ENCODE results near the gene RABAC1.
"Not testable (repeated sequence)": the region's sequence is repeated elsewhere in the genome, so short reads cannot be mapped to it uniquely, and the experiment has no call there.

RABAC1 gene, protein sequence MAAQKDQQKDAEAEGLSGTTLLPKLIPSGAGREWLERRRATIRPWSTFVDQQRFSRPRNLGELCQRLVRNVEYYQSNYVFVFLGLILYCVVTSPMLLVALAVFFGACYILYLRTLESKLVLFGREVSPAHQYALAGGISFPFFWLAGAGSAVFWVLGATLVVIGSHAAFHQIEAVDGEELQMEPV

GRCh38 chr19:41959056-41960053 lies at the start of gene RABAC1:
TSS of gene RABAC1 (minus strand) at chr19:41959321. CDS start at chr19:41959292, 29 bp downstream.
- DNase-seq = peak; percentile 87

DNA sequence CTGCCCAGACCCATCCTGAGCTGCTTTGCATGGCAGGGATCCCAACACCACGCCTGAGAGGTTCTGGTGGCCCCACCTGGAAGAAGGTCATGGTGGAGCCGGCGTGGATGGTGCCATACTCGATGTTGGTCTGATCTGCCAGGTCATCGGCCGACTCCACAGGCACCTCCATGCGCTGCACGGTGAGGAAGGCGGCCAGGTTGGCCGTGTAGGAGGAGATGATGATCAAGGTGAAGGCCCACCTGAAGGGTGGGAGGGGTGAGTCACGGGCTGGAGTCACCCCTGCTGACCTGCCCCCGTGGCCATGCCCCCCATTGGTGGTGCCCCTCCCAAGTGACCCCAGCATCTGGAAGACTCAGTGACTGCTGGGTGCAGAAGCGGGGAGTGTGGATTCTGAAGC lies 47.4 kb upstream of the RABAC1 start:
- DNase-seq = no peak

GRCh38 chr19:42005504-42005903 lies 46.4 kb upstream of the RABAC1 start:
- DNase-seq = no peak

DNA sequence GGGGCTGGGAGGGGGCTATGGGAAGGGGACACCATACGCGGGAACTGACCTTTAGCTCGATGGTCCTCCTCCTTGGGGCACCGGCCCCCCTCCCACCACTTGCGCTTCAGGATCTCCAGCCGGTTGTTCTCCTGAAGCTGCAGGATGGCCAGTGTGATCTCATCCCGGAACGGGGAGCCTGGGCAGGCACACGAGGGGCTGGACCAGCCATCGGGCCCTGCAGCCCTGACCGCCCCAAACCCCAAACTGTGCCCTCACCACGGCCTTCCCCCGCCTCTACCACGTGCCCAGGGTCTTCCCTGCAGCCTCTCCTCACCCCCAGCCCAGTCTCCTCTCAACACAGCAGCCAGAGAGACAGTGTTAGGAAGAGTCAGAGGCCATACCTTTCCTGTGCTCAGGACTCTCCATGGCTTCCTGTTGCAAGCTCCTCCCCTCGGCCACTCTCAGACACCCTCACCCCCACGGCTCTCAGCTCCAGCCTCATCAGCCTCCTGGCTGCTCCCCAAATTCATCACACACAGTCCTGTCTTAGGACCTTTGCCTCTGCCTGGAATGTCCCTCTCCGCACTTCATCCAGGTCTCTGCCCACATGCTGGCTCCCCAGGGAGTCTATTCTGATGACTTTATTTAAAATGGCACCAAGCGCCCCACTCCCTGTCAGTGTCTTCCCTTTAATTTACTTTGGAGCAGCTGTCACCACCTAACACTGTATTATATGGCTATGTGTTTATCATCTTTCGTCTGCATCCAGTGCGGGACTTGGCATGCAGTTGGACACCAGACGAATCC lies 44.6 kb upstream of the RABAC1 start:
- DNase-seq = no peak

GRCh38 chr19:41999878-42000208 lies 40.7 kb upstream of the RABAC1 start:
- DNase-seq = no peak

DNA sequence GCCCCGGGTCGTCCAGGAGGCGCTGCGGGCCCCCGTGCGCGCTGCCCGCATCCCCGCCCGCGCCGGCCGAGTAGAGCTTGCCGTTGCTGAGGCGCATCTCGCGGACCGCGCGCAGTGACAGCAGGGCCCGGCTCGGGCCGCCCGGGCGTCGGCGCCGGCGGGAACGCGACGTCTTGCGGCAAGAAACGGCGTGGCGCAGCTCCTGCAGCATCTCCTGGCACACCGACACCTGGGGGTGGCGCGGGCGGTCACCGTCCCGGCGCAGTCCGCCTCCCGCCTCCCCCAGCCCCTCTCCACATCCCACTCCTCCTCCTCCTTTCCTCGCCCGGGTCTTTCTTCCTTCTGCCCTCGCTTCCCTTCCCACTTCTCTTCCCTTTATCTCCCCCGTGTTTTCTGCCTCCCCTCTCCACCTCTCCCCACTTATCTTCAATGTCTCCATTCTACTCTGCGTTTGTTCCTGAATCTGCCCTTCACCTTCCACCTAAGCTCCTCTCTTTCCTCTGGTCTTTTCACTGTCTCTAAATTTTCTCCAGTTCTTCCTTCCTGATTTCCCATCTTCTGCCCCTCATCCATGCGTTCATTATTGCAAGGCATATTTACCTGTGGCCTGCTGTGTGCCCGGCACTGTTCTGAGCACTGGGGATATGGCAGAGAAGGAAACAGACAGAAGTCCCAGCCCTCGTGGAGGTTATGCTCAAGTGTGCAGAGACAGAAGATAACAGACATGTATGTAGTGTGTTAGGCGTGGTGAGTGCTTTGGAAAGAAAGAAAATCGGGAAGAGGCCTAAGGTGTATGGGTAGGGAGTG lies 40.2 kb upstream of the RABAC1 start:
- DNase-seq = no peak

DNA sequence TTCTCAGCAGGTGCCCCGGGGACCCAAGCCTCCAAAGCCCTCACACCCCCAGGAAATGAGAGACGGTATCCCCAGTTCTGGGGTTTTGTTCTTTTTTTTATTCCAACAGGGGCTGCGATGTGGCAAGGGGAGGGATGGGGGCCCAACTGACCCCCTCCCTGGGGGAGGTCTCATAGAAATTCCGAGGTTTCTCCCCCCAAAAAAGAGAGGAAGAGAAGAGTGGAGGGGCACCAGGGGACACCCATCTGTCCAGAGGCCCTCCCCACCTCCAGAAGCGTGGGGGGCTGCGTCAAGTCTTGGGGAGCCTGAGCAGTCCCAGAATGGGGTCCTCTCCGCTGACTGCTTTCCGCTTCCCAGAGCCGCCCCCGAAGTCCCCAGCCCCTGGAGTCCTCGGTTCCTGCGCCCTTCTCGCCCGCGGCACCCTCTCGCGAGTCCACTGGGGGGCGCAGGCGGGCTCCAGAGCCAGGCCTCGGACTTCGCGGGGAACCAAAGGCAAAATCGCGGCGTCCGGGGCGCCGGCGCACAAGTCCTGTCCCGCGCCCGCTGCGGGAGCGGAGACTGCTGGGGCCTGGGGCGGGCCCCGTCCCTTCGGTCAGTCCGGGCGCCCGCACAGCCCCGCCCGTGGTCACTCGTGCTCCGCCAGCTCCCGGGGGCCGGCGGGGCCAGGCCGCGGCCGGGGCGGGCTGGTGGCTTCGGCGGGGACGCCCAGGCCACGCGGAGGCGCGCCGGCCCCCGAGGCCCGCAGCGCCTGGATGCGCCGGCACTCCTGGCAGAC lies 39.3 kb upstream of the RABAC1 start:
- no peak for DNase-seq

GRCh38 chr19:41997851-41998229 lies 38.7 kb upstream of the RABAC1 start:
- DNase-seq = no peak

GRCh38 chr19:41997121-41997850 lies 38.2 kb upstream of the RABAC1 start:
- DNase-seq = no peak

GRCh38 chr19:41995959-41996797 lies 37.1 kb upstream of the RABAC1 start:
- peak; percentile 17 for DNase-seq

DNA sequence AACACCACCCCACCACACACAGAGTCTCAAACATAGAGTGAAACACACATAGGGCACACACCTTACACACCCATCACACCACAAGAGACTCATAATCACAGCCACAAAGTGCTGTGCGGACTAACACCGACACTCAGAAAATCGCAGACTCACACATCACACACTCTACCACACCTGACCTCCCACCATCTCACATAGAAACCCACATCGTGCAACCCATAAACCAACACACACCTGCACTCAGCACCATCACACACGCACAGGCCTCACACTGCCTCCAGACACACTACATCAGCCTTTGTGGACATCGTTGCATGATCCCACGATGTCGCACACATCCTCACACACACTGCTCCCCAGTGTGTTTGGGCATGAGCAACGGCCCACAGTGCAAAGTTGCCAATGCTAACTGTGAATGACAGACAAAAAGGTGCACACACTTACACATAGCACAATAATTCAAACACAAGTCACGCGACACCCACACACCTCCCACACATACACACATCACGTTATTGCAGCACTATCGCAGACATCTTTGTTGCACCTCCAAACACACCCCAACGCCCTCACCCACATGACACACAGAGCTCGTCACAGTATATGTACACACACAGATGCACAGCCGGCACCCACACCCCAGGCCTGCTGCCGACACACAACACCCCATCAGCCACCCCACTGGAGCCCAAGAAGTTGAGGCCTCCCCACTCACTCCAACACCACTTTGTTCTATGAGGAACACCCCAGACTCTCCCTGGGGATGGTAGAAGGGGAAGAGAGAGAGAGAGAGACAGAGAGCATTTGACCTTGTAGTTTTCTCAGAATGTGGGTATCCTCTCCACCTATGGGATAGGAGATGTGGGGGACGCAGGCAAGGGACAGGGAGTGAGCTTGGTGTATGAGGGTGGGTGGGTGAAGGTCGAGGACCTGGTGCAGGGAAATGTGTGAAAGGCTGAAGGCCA lies 36.2 kb upstream of the RABAC1 start:
- DNase-seq = no peak

DNA sequence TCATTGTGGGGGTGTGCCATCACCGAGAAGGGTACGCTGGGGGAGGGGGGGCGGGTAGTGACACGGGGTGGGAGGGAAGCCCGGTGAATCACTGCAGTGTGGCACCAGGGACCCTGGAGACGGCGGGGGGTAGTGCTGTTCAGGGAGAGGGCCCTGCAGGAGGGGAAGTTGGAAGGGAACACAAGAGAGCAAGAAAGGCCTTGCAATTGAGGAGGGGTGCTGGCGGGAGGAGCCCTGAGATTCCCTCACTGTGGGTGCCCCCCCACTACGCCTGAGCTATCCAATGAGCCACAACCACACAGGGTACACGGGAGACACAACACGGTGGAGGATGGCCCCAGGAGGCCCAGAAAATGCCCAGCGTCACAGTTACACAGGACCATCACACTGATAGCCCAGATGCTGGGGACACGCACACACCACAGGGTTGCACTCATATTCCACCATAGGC lies 35.4 kb upstream of the RABAC1 start:
- DNase-seq = no peak

DNA sequence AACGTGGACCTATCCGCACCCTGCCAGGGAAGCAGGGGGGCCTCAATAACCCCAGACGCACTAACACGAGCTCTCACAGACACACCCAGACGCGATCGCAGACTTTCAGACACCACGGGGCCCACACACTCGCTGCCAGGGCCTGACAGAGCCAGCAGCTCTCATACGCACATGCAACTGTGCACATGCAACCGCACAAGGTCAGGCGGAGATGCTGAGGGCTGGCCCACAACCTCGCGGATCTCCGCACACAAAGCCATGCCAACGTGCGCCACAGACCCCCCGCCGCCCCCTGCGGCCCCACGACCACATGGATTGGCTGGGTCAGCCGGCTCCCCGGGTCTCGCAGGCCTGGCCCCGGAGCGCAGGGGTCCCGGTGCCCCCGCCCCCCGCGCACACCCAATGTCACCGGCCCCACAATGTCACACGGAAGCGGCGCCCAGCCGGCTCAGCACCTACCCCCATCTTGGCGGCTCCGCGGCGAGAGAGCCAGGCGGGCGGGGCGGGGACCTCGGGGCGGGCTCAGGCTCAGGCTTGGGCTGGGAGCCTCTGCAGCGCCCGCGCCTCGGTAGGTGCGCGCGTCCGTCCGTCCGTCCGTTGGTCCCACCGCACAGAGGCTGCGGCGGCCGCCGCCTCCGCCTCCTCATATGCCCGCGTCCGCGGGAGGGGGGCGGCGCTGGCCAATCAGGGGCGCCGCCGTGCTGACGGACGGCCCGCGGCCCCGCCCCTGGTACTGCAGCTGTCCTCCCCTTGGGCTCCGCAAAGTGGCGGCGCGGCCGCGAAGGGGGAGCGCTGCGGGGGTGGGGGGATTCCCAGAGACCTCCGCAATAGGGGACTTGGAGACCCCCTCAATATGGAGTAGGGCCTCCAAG lies 34.7 kb upstream of the RABAC1 start, which contains the start of gene ATP1A3:
TSS of gene ATP1A3 (minus strand) at position 619 of the 872 bp plus-strand sequence. CDS start at position 465, 154 bp downstream.
- DNase-seq = peak; percentile 55

GRCh38 chr19:41991925-41992569 lies 32.9 kb upstream of the RABAC1 start:
- DNase-seq = not testable (repeated sequence)

DNA sequence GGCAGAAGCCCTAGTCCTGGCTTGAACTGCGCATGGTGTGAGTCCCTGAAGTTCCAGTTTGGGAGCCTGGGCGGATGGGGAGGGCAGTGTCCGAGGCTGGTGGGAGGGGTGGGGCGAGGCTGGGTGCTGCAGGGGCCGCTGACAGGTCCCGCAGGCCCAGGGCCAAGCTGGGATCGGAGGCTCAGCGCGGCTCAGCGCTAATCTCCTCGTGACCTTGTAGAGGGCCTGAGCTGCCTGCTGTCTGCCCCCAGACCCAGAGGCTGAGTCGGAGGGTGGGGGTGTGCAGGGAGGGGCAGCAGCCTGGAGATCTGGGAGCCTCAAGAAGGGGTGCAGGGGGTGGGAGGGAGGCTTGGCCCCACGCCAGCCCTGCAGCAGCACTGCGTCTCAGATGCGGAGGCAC lies 31.9 kb upstream of the RABAC1 start:
- no peak for DNase-seq

- DNase-seq = no peak
Measured at GRCh38 chr19:41990615-41991014, 31.5 kb upstream of the RABAC1 start.

GRCh38 chr19:41990028-41990427 lies 30.9 kb upstream of the RABAC1 start:
- DNase-seq = no peak

Data from NCI-H446 treated with DMSO at 0.1 percent for 48 hours (cell line).